GM12873 (cell line): Measurements from ENCODE around the gene FOXO6.

Experiments
- TF ChIP-seq, protein P1 (sequence below): IDR thresholded peaks from 2 replicates; pipeline ENCODE4 v1.5.1; 2012; ENCODE audit warnings: low read depth, mild to moderate bottlenecking, moderate library complexity, low read length, control low read depth; ENCODE audit not compliant: insufficient read depth; ENCODE audit errors: missing control alignments

The FOXO6 gene

DNA sequence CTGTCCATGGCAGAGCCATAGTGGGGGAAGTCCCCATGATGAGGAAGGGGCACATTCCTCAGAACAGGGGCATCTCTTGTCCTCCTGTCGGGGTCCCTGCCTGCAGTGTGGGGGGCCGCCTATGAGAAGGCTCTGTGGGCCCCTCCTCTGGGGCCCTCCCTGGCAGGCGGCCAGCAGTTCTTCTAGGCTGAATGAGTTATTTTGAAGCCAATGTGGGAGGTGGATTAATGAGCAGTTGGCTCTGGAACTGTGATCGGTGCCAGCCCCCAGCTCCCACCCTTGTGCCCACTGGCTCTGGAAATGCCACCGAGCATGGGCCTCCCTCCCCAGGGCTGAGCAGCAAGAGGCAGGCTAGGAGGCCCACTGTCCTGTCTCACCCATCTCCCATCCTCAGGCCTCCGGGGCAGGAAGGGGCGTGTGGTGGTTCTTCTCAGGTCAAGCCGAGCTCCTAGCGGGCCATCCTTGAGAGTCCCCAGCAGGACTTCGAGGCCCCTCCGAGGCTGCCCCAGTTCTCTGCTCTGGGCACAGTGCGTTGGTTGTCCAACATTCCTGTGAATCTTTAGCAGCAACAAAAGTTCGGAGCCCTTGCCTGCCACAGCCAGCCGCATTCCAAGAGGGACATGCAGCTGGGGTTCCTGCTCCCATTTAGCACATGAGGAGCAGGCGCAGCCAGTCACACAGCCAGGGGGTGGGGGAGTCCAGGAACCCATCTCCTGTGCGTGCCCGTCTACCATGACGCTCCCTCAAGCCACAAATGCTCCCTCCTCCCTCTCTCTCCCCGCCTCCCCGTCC is 66.1 kb downstream of the FOXO6 start:
- TF ChIP-seq, protein P1, sequence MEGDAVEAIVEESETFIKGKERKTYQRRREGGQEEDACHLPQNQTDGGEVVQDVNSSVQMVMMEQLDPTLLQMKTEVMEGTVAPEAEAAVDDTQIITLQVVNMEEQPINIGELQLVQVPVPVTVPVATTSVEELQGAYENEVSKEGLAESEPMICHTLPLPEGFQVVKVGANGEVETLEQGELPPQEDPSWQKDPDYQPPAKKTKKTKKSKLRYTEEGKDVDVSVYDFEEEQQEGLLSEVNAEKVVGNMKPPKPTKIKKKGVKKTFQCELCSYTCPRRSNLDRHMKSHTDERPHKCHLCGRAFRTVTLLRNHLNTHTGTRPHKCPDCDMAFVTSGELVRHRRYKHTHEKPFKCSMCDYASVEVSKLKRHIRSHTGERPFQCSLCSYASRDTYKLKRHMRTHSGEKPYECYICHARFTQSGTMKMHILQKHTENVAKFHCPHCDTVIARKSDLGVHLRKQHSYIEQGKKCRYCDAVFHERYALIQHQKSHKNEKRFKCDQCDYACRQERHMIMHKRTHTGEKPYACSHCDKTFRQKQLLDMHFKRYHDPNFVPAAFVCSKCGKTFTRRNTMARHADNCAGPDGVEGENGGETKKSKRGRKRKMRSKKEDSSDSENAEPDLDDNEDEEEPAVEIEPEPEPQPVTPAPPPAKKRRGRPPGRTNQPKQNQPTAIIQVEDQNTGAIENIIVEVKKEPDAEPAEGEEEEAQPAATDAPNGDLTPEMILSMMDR = no peak

DNA sequence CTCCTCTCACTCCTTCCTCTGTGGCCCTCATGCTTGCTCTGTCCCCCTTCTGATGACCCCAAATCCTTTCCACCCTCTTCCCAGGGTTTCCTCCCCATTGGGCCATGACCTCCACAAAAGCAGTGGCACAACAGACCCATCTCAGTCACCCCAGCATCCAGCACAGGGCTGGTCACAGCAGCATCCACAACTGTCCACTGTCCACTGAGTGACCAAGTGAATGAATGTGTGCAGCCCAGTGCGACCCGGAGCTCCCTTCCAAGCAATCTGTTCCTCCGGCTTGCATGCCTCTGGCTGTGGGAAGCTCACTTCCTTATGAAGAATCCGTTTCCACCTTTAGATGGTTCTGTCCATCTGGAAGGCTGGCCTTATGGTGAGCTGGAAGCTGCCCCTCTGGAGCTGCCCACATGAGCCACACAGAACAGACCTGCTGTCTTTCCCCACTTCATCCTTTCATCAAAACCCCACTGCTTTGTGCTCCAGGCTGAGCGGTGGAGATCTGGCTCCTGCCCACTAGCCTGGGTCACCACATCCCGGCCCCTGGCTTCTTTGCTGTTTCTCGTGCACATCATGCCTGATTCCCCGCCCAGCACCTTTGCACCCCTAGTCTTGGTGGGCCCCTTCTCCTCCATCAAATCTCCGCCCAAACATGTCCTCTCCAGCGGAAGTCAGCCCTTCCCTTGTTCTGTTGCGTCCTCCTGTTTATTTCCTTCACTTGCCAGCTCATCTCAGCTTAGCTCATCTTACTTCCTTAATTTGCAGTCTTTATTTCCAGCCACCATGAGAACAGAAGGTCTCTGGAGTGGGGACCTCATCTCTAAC is 66.9 kb downstream of the FOXO6 start:
- TF ChIP-seq, protein P1 = no peak

DNA sequence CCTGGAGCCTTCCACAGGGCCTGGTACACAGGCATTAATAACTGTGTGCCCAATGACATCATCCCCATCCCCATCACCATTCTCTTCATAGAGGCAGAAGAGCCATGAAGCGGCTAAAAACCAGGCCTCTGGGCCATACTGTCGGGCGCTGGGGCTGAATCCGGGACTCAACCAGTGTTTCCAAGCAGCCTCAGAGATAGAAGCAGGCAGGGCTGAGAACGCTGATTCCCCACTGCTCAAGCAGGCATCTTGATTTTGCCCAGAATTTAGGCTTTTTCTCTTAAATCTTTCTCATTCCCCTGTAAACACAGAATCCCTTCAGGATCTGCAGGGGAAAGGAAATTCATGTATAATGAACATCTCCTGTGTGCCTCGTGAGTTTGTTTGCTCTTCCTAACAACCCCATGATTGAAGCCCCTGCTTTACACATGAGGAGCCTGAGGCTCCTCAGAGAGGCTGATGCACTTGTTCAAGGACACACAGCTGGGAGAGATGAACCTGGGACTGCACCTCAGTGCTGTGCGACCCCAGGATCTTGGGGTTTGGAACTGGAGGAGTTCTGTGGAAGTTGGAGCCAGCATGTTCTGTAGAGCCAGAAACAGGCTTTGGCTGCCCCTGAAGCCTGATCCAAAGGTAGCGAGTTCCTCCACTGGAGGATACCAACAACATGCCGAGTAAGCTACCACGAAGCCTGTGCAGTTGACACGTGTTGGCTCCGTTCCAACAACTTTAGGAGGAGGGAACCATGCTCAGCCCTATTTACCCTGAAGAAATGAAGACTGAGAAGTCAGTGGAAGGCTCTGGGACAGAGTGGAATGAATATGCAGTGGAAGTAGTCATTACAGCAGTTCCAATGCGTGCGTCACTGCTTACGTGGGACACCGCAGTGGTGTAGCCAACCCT is 67.8 kb downstream of the FOXO6 start:
- TF ChIP-seq, protein P1 = no peak

DNA sequence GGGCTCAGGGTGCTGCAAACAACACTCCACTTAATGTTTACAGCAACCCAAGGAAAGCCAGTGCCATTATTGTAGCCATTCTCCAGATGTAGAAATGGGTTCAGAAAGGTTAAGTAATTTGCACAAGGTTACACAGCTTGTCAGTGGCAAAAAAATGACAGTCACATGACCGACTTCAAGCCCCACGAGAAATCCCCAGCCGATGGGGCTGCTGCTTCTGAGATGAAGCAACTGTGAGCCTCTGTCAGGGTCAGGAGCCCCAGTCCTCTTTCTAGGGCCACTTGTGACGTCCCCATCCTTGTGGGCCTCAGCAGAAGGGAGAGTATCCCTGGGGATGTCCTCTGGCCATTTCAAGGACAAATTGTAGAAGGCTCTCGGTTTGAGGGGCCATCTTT is 68.4 kb downstream of the FOXO6 start:
- TF ChIP-seq, protein P1 = no peak

DNA sequence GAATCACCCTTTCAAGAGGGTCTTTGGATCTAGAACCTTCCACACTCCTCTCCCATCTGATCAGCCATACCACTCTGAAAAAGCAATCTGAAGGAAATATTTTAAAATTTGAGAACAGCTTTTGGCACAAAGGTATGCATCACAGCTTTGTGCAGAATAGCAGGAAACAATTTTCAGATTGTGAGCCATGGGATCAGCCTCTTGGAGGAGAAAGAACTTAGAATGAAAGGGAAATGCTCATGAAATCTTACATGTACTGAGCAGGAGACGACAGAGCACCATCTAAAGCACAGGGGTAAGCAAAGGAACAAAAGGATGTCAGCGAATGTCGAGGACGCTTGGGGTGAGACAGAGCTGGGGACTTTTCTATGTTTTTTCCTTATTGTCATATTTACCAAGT is 68.8 kb downstream of the FOXO6 start:
- TF ChIP-seq, protein P1 = no peak

DNA sequence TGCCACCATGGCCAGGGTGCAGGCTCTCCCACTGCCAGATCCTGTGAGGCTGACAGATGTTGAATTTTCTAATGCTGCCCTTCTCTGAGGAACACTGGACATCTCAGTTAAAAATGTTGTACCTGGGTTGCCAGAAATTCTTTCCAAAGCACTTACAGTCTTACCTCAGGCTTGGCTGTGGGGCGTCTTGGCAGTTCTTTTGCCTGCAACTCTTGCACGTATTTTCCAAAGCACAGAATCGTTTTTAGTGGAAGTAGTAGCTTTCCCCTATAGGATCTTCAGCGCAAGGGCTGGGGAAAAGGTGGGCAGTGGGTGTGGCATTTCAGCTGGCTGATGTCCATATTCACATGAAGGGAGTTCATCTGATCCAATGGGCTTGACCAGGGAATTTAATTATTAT is 69.3 kb downstream of the FOXO6 start:
- TF ChIP-seq, protein P1 = no peak
